AG04450 (cell line): ENCODE data around the gene FAM170B. TPM values are rescaled to one million over a fixed set of nuclear protein-coding genes. Genes with fewer than 3 reads are reported as not detected.

Source experiments
- CTCF ChIA-PET: fragments of 300-600, 350-600 bp; formaldehyde crosslinking; extraction: SDS; loops from one replicate; lab custom pipeline; 2022; ENCODE audit warnings: antibody characterized with exemption, inconsistent platforms; lab: Charles Lee
- POLR2A ChIA-PET: fragments of 350-600 bp; formaldehyde crosslinking; extraction: SDS; loops from one replicate; lab custom pipeline; 2021; ENCODE audit warnings: antibody characterized with exemption, inconsistent platforms; lab: Yijun Ruan, JAX
- DNase-seq: peaks from one replicate; pipeline ENCODE4 v3.0.0-alpha.2; 2011; ENCODE audit warnings: low read depth, low spot score
- H3K27ac ChIP-seq: one replicate; pipeline ENCODE4 v1.5.1; 2012; ENCODE audit warnings: low read depth, low read length, control low read depth
- H3K27me3 ChIP-seq: one replicate; pipeline ENCODE4 v1.6.0; 2012; ENCODE audit warnings: low read length; ENCODE audit not compliant: control insufficient read depth, insufficient read depth
- H3K4me3 ChIP-seq: 2 replicates; pipeline ENCODE4 v1.5.1; 2011; ENCODE audit warnings: mild to moderate bottlenecking, low read depth, low read length, control low read depth
- H3K9me3 ChIP-seq: 2 replicates; pipeline ENCODE4 v1.5.1; 2012; ENCODE audit warnings: low read length; ENCODE audit not compliant: control insufficient read depth, insufficient read depth
- polyA minus RNA-seq: library from RNA; depleted of rRNA, polyadenylated mRNA; stranded (reverse); fragments of >200 nt; gene quantifications from 2 replicates; pipeline ENCODE4 v1.2.3, GENCODE V29; 2011; rRNA and poly(A)+ RNA removed
- polyA plus RNA-seq: library from polyadenylated mRNA; depleted of rRNA; stranded (reverse); fragments of >200 nt; gene quantifications from 2 replicates; pipeline ENCODE4 v1.2.3, GENCODE V29; 2011; rRNA removed
- TF ChIP-seq, protein P1 (sequence below): IDR thresholded peaks from 2 replicates; pipeline ENCODE4 v1.5.1; 2011; ENCODE audit warnings: low read depth, low read length, control low read depth, inconsistent platforms

Gene FAM170B
- polyA plus RNA-seq (not detected in 2 replicates), polyA minus RNA-seq (not detected in 2 replicates)

DNA sequence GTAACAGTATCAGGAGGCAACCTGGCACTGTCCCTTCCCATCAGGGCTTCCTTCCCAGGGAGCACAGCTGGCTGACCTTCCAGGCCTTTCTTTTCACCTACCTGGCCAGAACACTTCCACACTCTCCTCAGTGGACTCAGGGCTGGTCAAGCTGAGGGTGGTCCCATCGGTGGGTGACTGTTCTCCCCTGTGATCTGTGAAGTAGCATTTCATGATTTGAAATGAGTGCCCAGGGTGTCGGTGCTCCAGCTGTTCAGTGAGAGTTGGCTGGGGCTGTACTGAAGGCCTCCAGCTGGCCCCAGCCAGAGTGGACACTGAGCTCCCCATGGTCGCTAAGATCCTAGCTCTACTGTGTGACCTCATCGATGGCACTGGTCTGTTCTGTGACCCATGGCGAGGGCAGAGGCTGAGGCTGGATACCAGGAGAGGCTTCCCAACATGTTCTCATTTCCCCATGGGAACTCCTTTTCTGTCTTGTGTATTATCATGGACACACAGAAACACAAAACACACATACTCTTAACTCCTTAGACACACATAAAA, at the start of gene FAM170B:
TSS of gene FAM170B (minus strand) at position 316 of the 543 bp plus-strand sequence. CDS start at position 213, 103 bp downstream.
- CTCF ChIA-PET: no interaction called here
- POLR2A ChIA-PET: no interaction called here

DNA sequence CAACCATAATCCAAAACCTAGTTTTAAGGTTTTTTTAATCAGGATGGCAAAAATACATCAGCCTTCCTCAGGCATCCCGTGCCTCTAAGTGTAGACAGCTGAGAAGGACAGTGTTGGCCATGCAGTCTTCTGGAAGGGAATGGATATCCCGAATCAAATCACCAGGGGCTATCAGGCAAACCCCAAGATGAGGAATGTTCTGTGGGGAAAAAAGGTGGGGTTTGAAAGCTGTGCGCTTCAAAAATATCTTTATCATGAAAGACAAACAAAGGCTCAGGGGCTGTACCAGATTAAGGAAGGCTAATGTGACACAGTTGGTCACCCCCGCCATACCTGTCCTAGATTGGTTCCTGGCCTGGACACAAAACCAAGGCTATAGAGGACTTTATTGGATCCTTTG, 49.0 kb upstream of the FAM170B start:
- H3K9me3 ChIP-seq: no peaks in the 10 kb centered on the region
- H3K27ac ChIP-seq: no peak overlapping the region
- TF ChIP-seq, protein P1, sequence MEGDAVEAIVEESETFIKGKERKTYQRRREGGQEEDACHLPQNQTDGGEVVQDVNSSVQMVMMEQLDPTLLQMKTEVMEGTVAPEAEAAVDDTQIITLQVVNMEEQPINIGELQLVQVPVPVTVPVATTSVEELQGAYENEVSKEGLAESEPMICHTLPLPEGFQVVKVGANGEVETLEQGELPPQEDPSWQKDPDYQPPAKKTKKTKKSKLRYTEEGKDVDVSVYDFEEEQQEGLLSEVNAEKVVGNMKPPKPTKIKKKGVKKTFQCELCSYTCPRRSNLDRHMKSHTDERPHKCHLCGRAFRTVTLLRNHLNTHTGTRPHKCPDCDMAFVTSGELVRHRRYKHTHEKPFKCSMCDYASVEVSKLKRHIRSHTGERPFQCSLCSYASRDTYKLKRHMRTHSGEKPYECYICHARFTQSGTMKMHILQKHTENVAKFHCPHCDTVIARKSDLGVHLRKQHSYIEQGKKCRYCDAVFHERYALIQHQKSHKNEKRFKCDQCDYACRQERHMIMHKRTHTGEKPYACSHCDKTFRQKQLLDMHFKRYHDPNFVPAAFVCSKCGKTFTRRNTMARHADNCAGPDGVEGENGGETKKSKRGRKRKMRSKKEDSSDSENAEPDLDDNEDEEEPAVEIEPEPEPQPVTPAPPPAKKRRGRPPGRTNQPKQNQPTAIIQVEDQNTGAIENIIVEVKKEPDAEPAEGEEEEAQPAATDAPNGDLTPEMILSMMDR: no peak
- DNase-seq: no peak
- ChIA-PET CTCF (interaction anchor here (1.2 to 1.9 kb wide), 2 partner anchors 18 to 21 kb away, joined by 3 to 6 read pairs; no protein-coding TSS in a partner anchor), POLR2A (no interaction called here)
- peaks cover under 1% of the 10 kb centered on the region for H3K27me3 ChIP-seq
- H3K4me3 ChIP-seq: no peak overlapping the region

More for the DNA sequence above, at the start of gene FAM170B:
- Histone ChIP-seq H3K27me3 (peaks cover 30% of the 10 kb centered on the region), H3K9me3 (peaks cover 5% of the 10 kb centered on the region; the same call in 1 of the 2 replicates), H3K4me3 (no peak within 1 kb of the TSS), H3K27ac (no peak within 1 kb of the TSS)
- no peak for DNase-seq
- TF ChIP-seq, protein P1: no peak

DNA sequence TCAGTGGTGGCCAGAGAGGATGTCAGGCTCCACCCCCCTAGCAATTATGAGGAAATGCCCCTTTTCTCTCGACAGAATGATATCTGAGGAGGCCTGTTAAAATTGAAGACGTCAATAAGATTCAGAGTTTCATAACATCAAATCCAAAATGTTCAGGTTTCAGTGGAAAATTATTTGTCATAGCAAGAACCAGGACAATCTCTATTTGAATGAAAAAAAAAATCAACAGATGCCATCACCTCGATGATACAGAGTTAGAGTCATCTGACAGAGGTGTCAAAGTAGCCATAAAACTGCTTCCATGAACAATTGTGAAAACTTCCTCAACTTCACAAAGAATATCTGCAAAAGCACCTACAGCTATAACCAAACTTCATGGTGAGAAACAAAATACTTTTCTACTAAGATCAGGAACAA, 46.6 kb upstream of the FAM170B start:
- ChIA-PET POLR2A (no interaction called here), CTCF (no interaction called here)
- H3K27me3 ChIP-seq: no peaks in the 10 kb centered on the region
- DNase-seq: no peak
- H3K4me3 ChIP-seq: no peak overlapping the region
- H3K27ac ChIP-seq: no peak overlapping the region
- no peaks in the 10 kb centered on the region for H3K9me3 ChIP-seq
- TF ChIP-seq, protein P1: no peak

DNA sequence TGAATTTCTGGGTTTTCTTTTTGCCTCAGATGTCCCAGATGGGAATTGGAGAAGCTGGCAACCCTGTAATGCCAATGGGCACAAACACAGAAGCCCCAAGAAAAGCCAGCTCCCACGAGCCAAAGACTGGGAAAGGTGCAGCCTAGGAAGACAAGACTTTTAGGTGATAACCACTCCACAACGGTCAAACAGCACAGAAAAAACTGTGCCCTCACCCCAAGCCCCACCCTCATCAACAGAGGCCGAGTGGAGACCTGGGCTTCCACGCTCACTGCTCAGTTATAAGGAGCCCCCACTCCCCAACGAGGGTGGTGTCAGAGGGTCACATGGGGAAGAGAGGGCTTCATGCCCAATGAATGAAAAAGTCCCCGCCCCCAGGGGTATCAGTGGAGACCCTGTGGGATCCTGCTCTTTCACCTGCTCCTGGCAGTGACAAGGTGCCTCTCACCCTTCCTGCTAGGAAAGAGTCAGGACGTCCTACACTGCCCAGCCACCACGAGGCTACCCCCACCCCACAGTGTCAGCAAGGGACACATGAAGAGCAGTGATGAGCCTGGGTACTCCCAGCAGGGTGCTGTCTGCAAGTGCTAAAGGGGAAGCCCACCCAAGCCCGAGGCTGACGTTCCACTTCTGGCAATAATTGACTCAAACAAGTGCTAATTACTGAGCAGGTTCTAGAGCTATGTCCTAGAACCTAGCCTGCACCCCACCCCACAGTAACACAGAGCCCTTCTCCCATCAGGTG, 46.0 kb upstream of the FAM170B start:
- DNase-seq: no peak
- Histone ChIP-seq H3K4me3 (no peak overlapping the region), H3K9me3 (no peaks in the 10 kb centered on the region), H3K27me3 (no peaks in the 10 kb centered on the region), H3K27ac (no peak overlapping the region)
- TF ChIP-seq, protein P1: no peak
- ChIA-PET POLR2A (no interaction called here), CTCF (no interaction called here)
